ENCODE data around the gene CUEDC2. TPM values are rescaled to one million over a fixed set of nuclear protein-coding genes. Genes with fewer than 3 reads are reported as not detected.

CUEDC2 gene
- total RNA-seq, 1 experiment from 2014 or later = 40.2 TPM

- TF ChIP-seq E2F4 (CRISPR knock-in tag; IDR thresholded peaks at IDR 0.05; ENCODE audit: borderline replicate concordance, low read depth) (0 out of 2 replicates have a peak, but pooled peaks have one; percentile 10), FOXK1 (CRISPR knock-in tag; IDR thresholded peaks at IDR 0.05) (peak; percentile 71; the same call in 1 of the 2 replicates), ZBTB21 (CRISPR knock-in tag; IDR thresholded peaks at IDR 0.05; ENCODE audit: borderline replicate concordance) (no peak), MXD4 (CRISPR knock-in tag; IDR thresholded peaks at IDR 0.05; ENCODE audit: borderline replicate concordance) (no peak), ATF1 (CRISPR knock-in tag; IDR thresholded peaks at IDR 0.05) (no peak), ESRRA (CRISPR knock-in tag; IDR thresholded peaks at IDR 0.05; ENCODE audit: borderline replicate concordance) (no peak), ZNF396 (CRISPR knock-in tag; IDR thresholded peaks at IDR 0.05; ENCODE audit: borderline replicate concordance) (no peak), CBFB (CRISPR knock-in tag; IDR thresholded peaks at IDR 0.05; ENCODE audit: low read depth) (no peak; the same call in 1 of the 2 replicates), ZNF317 (CRISPR knock-in tag; IDR thresholded peaks at IDR 0.05; ENCODE audit: borderline replicate concordance, low read depth) (no peak), CREB1 (CRISPR knock-in tag; IDR thresholded peaks at IDR 0.05) (no peak), KAT7 (CRISPR knock-in tag; IDR thresholded peaks at IDR 0.05; ENCODE audit: borderline replicate concordance) (peak; percentile 78; the same call in 1 of the 2 replicates), NR2C2 (CRISPR knock-in tag; IDR thresholded peaks at IDR 0.05) (no peak), ZNF416 (CRISPR knock-in tag; IDR thresholded peaks at IDR 0.05) (no peak), ATF6 (CRISPR knock-in tag; IDR thresholded peaks at IDR 0.05) (no peak), HMGXB4 (CRISPR knock-in tag; IDR thresholded peaks at IDR 0.05) (peak; percentile 83), MAX (CRISPR knock-in tag; IDR thresholded peaks at IDR 0.05) (no peak), NR1H2 (CRISPR knock-in tag; IDR thresholded peaks at IDR 0.05) (no peak), ZNF423 (CRISPR knock-in tag; IDR thresholded peaks at IDR 0.05) (no peak), ETV6 (CRISPR knock-in tag; IDR thresholded peaks at IDR 0.05) (no peak), NFATC4 (CRISPR knock-in tag; IDR thresholded peaks at IDR 0.05) (no peak), FOXJ3 (CRISPR knock-in tag; IDR thresholded peaks at IDR 0.05; ENCODE audit: borderline replicate concordance) (no peak), ZNF263 (CRISPR knock-in tag; IDR thresholded peaks at IDR 0.05; ENCODE audit: low read depth) (peak; percentile 22; the same call in 1 of the 2 replicates), RORB (CRISPR knock-in tag; IDR thresholded peaks at IDR 0.05) (no peak), E2F5 (CRISPR knock-in tag; IDR thresholded peaks at IDR 0.05) (peak; percentile 82), ZNF138 (CRISPR knock-in tag; conservative IDR thresholded peaks at IDR 0.05) (no peak), AR (CRISPR knock-in tag; IDR thresholded peaks at IDR 0.05) (no peak), ZNF512 (CRISPR knock-in tag; IDR thresholded peaks at IDR 0.05; ENCODE audit: borderline replicate concordance) (no peak), TEAD1 (CRISPR knock-in tag; IDR thresholded peaks at IDR 0.05) (0 out of 2 replicates have a peak, but pooled peaks have one; percentile 20)
Observed at GRCh38 chr10:102450374-102451104, 18.2 kb upstream of the CUEDC2 start (continued).

All from WTC11 (cell line).